ENCODE data around the gene KLF6.

DNA sequence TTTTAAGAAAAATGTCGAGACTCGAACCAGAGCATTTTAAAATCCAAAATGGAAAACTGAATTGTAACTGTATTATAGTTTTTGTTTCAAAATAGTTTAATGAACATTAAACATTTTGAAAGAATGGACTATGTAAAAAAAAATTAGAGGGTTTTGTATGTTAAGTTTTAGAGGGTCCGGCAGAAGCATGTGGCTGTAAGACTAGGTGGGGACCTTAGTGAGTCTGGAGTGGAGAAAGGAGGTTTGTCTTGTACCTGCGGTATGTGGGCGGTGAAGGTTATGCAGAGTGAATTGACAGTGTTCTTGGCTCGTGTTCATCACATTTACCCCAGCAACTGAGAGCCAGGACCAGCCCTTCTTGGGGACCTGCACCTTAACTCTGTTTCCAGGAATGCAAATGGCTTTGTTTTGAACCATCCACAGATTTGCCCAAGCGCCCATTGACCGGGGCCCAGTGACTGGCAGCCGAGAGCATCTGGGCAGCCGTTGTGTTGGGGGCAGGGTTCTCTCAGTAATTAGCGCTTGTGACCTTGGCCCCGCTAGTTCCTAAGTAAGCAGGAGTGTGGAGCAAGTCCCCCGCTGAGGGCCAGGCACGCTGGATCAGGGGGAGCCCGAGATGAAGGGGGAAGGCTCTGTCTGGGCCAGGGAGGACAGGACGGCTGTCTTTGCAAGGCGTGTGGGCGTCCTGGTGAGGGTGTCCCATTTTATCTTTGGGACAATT lies 1.4 kb upstream of the KLF6 start:
- no peak for TF ChIP-seq EZH2 (IDR thresholded peaks at IDR 0.05; ENCODE audit: insufficient read depth, low read length)
- TF ChIP-seq, protein P1, sequence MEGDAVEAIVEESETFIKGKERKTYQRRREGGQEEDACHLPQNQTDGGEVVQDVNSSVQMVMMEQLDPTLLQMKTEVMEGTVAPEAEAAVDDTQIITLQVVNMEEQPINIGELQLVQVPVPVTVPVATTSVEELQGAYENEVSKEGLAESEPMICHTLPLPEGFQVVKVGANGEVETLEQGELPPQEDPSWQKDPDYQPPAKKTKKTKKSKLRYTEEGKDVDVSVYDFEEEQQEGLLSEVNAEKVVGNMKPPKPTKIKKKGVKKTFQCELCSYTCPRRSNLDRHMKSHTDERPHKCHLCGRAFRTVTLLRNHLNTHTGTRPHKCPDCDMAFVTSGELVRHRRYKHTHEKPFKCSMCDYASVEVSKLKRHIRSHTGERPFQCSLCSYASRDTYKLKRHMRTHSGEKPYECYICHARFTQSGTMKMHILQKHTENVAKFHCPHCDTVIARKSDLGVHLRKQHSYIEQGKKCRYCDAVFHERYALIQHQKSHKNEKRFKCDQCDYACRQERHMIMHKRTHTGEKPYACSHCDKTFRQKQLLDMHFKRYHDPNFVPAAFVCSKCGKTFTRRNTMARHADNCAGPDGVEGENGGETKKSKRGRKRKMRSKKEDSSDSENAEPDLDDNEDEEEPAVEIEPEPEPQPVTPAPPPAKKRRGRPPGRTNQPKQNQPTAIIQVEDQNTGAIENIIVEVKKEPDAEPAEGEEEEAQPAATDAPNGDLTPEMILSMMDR (IDR thresholded peaks at IDR 0.05; ENCODE audit: insufficient read depth, low read depth, low read length) = no peak

Data from astrocyte (in vitro differentiated cells and primary cell).